MM.1S (cell line): ENCODE measurements around the gene SYNE1.

Experiments
- EZH2 ChIP-seq: fragments of 300-600 bp; sonication (generic); optimal IDR thresholded peaks from 2 replicates; pipeline ENCODE3; 2017; ENCODE audit warnings: low read depth, mild to moderate bottlenecking, antibody characterized with exemption, low read length, mixed read lengths
- EZH2phosphoT487 ChIP-seq: fragments of 300-600 bp; sonication (generic); IDR thresholded peaks from 2 replicates; pipeline ENCODE4 v1.6.1; 2018; ENCODE audit warnings: antibody characterized with exemption, low read length
- TF ChIP-seq, protein P1 (sequence below): fragments of 300-600 bp; sonication (generic); IDR thresholded peaks from 2 replicates; pipeline ENCODE4 v1.5.1; 2016; ENCODE audit warnings: antibody characterized with exemption, low read length, mixed read lengths

DNA sequence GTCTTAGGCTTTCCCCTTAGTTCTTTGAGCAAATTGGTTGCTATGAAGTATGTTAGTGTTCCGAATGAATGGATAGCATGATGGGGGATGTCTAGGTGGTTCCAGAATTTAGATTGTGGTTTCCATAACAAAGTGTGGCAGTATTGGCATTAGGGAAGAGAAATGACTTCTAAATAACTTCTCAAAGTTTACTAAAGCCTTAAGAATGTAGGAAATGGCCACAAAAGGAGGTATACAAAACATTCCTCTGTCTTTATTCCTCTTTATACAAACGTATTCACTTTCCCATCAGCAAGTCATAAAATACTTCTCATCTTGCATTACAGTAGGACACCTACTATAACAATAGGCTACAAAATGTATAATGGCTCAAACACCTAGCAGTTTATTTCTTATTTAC lies 550.1 kb downstream of the SYNE1 start:
- TF ChIP-seq, protein P1, sequence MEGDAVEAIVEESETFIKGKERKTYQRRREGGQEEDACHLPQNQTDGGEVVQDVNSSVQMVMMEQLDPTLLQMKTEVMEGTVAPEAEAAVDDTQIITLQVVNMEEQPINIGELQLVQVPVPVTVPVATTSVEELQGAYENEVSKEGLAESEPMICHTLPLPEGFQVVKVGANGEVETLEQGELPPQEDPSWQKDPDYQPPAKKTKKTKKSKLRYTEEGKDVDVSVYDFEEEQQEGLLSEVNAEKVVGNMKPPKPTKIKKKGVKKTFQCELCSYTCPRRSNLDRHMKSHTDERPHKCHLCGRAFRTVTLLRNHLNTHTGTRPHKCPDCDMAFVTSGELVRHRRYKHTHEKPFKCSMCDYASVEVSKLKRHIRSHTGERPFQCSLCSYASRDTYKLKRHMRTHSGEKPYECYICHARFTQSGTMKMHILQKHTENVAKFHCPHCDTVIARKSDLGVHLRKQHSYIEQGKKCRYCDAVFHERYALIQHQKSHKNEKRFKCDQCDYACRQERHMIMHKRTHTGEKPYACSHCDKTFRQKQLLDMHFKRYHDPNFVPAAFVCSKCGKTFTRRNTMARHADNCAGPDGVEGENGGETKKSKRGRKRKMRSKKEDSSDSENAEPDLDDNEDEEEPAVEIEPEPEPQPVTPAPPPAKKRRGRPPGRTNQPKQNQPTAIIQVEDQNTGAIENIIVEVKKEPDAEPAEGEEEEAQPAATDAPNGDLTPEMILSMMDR = no peak
- TF ChIP-seq EZH2phosphoT487 (no peak), EZH2 (no peak)
